DOHH2 (cell line): ENCODE measurements around the gene ZNF335.
A peak's percentile ranks its signal among the peaks of the same experiment; 100 is the strongest.

Source experiments
- H3F3A ChIP-seq: fragments of 200-600 bp; sonication (generic), shearing (Covaris generic); 2 replicates; pipeline ENCODE4 v1.6.0; 2016; ENCODE audit warnings: antibody characterized with exemption, mild to moderate bottlenecking; ENCODE audit not compliant: control insufficient read depth, insufficient read depth
- H3K27ac ChIP-seq: fragments of 200-600 bp; sonication (generic); 2 replicates; pipeline ENCODE4 v1.5.1; 2014; ENCODE audit warnings: low read depth, mild to moderate bottlenecking, low read length, moderate library complexity
- H3K27me3 ChIP-seq: fragments of 200-600 bp; sonication (generic); 2 replicates; pipeline ENCODE4 v1.6.1; 2014; ENCODE audit warnings: mild to moderate bottlenecking, low read length, mixed read lengths; ENCODE audit not compliant: control insufficient read depth
- H3K36me3 ChIP-seq: fragments of 200-600 bp; sonication (generic); 2 replicates; pipeline ENCODE4 v1.6.1; 2014; ENCODE audit warnings: mild to moderate bottlenecking, low read length, moderate library complexity, mixed read lengths; ENCODE audit not compliant: control insufficient read depth
- H3K4me1 ChIP-seq: fragments of 200-600 bp; sonication (generic); 2 replicates; pipeline ENCODE4 v1.6.1; 2014; ENCODE audit warnings: mild to moderate bottlenecking, low read length, mixed read lengths; ENCODE audit not compliant: control insufficient read depth
- H3K4me2 ChIP-seq: fragments of 200-600 bp; sonication (generic); 2 replicates; pipeline ENCODE4 v1.6.0; 2014; ENCODE audit warnings: mild to moderate bottlenecking, low read length, moderate library complexity
- H3K4me3 ChIP-seq: fragments of 200-600 bp; sonication (generic); 2 replicates; pipeline ENCODE4 v1.5.1; 2014; ENCODE audit warnings: mild to moderate bottlenecking, low read length, mixed read lengths
- H3K79me2 ChIP-seq: fragments of 200-600 bp; sonication (generic); 2 replicates; pipeline ENCODE4 v1.6.1; 2014; ENCODE audit warnings: mild to moderate bottlenecking, low read length, mixed read lengths; ENCODE audit not compliant: control insufficient read depth
- H3K9me2 ChIP-seq: fragments of 200-600 bp; sonication (generic); replicated peaks from 2 replicates; pipeline ENCODE4 v1.6.1; 2014; ENCODE audit warnings: mild to moderate bottlenecking, low read length, mixed read lengths; ENCODE audit not compliant: control insufficient read depth
- H3K9me3 ChIP-seq: fragments of 200-600 bp; sonication (generic); 2 replicates; pipeline ENCODE4 v1.6.1; 2014; ENCODE audit warnings: antibody characterized with exemption, low read length, mixed read lengths; ENCODE audit not compliant: control insufficient read depth, insufficient read depth
- H4K20me1 ChIP-seq: fragments of 200-600 bp; sonication (generic); 2 replicates; pipeline ENCODE4 v1.6.0; 2014; ENCODE audit warnings: low read depth, mild to moderate bottlenecking, antibody characterized with exemption, low read length, moderate library complexity; ENCODE audit not compliant: control insufficient read depth, insufficient read depth
- CTCF ChIP-seq: fragments of 200-600 bp; sonication (generic); IDR thresholded peaks from one replicate; pipeline ENCODE4 v1.5.1; 2014; ENCODE audit warnings: antibody characterized with exemption, mild to moderate bottlenecking, low read depth, low read length; ENCODE audit not compliant: poor library complexity, severe bottlenecking
- EZH2phosphoT487 ChIP-seq: fragments of 200-600 bp; sonication (generic); IDR thresholded peaks from 2 replicates; pipeline ENCODE4 v1.6.1; 2017; ENCODE audit warnings: borderline replicate concordance, mild to moderate bottlenecking, antibody characterized with exemption, low read length, moderate library complexity, mixed read lengths

ZNF335 gene

GRCh38 chr20:46013829-46014516 is 42.0 kb upstream of the ZNF335 start:
- TF ChIP-seq EZH2phosphoT487: no peak
- peak; percentile 97 for TF ChIP-seq CTCF
- Histone ChIP-seq H3K27ac (no peak overlapping the region), H3K4me2 (peak overlapping the region; percentile 83), H3K36me3 (no peaks in the 10 kb centered on the region), H3K9me3 (no peaks in the 10 kb centered on the region), H3K9me2 (no peaks in the 10 kb centered on the region), H3K4me1 (peaks cover 8% of the 10 kb centered on the region), H3K79me2 (no peaks in the 10 kb centered on the region), H3K4me3 (peak overlapping the region; percentile 54), H3F3A (no peaks in the 10 kb centered on the region), H3K27me3 (peaks cover 34% of the 10 kb centered on the region), H4K20me1 (no peaks in the 10 kb centered on the region)

DNA sequence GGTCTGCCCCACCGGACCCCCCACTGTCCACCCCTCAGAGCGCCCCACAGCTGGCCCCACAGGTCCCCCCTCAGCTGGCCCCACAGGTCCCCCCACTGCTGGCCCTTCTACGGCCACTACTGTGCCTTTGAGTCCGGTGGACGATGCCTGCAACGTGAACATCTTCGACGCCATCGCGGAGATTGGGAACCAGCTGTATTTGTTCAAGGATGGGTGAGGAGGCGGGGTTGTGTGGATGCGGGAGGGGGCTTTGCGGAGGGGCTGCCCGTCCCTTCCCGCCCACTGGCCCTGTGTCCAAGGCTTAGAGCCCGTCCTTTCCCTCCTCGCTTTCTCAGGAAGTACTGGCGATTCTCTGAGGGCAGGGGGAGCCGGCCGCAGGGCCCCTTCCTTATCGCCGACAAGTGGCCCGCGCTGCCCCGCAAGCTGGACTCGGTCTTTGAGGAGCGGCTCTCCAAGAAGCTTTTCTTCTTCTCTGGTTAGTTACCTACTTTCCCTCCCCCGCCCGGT is 41.4 kb upstream of the ZNF335 start:
- H3K9me2 ChIP-seq: no peaks in the 10 kb centered on the region
- no peaks in the 10 kb centered on the region for H3F3A ChIP-seq
- no peak overlapping the region for H3K27ac ChIP-seq
- H3K4me2 ChIP-seq: peak overlapping the region; percentile 83; the same call in 1 of the 2 replicates
- H3K4me3 ChIP-seq: no peak overlapping the region; the same call in 1 of the 2 replicates
- H3K36me3 ChIP-seq: no peaks in the 10 kb centered on the region
- peaks cover 40% of the 10 kb centered on the region for H3K27me3 ChIP-seq
- no peaks in the 10 kb centered on the region for H3K9me3 ChIP-seq
- TF ChIP-seq CTCF (no peak), EZH2phosphoT487 (no peak)
- H3K4me1 ChIP-seq: peaks cover 8% of the 10 kb centered on the region
- no peaks in the 10 kb centered on the region for H4K20me1 ChIP-seq
- no peaks in the 10 kb centered on the region for H3K79me2 ChIP-seq

GRCh38 chr20:46012921-46013320 is 40.9 kb upstream of the ZNF335 start:
- Histone ChIP-seq H3K9me3 (no peaks in the 10 kb centered on the region), H3K4me2 (no peak overlapping the region), H3K79me2 (no peaks in the 10 kb centered on the region), H3K4me3 (no peak overlapping the region), H3K36me3 (no peaks in the 10 kb centered on the region), H3K27ac (no peak overlapping the region), H3F3A (no peaks in the 10 kb centered on the region), H4K20me1 (no peaks in the 10 kb centered on the region), H3K9me2 (no peaks in the 10 kb centered on the region), H3K4me1 (peaks cover 8% of the 10 kb centered on the region), H3K27me3 (peaks cover 45% of the 10 kb centered on the region)
- TF ChIP-seq CTCF (no peak), EZH2phosphoT487 (no peak)
